Cardiac septum (tissue), 1 donor: ENCODE results near the gene SLC44A2. TPM values are rescaled to one million over a fixed set of nuclear protein-coding genes. Genes with fewer than 3 reads are reported as not detected.

ENCODE experiments used
- DNase-seq: peaks from one replicate; pipeline ENCODE4 v3.0.0-alpha.2; 2020; ENCODE audit warnings: low spot score
- intact Hi-C: fragments of 100-400 bp; cut with DNase I; formaldehyde crosslinking; loops from one replicate; pipeline ENCODE4 v1.14.0; 2022
- long read RNA-seq: library from polyadenylated mRNA; unstranded; transcript quantifications from one replicate; pipeline ENCODE4 v2.0.0, GENCODE V29; 2021
- total RNA-seq: library from RNA; stranded (reverse); fragmentation: NEBNext Ultra II Directional; extraction: Animal tissue kit (Norgen Biotek cat#: 25700); gene quantifications from one replicate; pipeline ENCODE4 v1.2.1, GENCODE V29; 2021
- donor health status: DM: no; HTN: no; CAD: no.

Gene SLC44A2
- total RNA-seq: 114 TPM
- long read RNA-seq, transcript SLC44A2-203 (22 exons, 3,784 nt): minor isoform, 8 of 178 reads
- long read RNA-seq, transcript SLC44A2-202 (22 exons, 3,301 nt): major isoform, 42 of 178 reads
- long read RNA-seq, partial matches to known transcripts: 67 of 178 reads
- long read RNA-seq, other reads (novel, unspliced or antisense): 52 of 178 reads

GRCh38 chr19:10625003-10625761 is at the start of gene SLC44A2:
Gene SLC44A2, plus strand, starts transcription at chr19:10625553. Its CDS starts 81 bp downstream, at chr19:10625634.
- intact Hi-C loops: loop anchor here (1.0 kb wide), 1 partner anchor 13 kb away; no protein-coding TSS in a partner anchor
- peak; percentile 89 for DNase-seq

DNA sequence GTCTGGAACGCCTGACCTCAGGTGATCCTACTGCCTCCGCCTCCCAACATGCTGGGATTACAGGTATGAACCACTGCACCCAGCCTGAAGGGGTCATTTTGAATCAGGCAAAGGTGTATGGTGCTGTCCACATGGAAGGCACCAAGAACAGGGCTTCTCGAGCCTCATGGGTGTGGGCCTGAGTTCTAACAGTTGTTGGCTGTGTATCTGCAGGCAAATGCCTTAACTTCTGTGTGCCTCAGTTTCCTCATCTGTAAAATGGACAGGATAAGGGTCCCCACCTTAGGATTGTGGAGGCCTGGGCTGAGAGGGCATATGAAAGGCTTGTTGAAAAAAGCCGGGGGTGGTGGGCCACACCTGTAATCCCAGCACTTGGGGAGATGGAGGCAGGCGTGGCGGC is 47.4 kb upstream of the SLC44A2 start:
- no peak for DNase-seq
- intact Hi-C loops: no loop called here

DNA sequence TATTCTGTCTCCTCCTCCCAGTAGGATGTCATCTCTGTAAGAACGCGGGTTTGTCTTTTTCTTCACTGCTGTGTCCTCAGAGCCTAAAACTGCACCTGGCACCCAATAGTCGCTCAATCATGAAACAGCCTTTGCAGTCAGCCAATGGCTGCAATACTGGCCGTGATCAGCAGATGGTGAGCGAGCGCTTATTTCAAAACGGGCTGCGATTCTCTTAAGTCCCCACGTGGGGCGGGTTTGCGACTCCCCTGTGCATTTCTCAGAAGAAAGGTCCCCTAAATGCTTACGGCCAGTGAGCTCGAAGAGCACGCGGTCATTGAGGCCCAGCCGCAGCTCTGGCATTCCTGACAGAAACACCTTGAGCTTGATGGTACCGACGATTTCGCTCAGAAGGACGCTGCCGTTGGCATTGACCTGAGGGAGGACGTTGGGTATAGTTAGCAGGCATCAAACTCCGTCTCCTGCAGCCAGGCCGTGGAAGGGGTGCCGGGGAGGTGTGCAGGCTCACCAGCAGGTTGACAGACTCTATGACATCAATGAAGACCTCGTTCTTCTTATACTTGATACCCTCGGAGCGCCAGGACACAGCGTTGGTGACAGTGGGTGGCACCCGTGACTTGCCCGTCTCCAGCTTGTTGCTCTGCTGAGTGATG is 44.2 kb upstream of the SLC44A2 start:
- DNase-seq: peak; percentile 92
- intact Hi-C loops: loop anchor here (1.0 to 5.0 kb wide), 2 partner anchors 63 to 116 kb away; no protein-coding TSS in a partner anchor

DNA sequence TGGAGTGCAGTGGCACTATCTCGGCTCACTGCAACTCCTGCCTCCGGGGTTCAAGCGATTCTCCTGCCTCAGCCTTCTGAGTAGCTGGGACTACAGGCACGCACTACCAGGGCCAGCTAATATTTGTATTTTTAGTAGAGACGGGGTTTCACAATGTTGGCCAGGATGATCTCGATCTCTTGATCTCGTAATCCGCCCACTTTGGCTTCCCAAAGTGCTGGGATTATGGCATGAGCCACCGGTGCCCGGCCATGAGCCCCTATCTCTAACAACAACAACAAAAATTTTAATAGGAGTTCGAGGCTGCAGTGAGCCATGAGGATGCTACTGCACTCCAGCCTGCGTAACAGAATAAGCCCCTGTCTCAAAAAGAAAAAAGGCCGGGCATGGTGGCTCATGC is 43.3 kb upstream of the SLC44A2 start:
- DNase-seq: no peak
- intact Hi-C loops: loop anchor here (5.0 kb wide), 1 partner anchor 115 kb away; no protein-coding TSS in a partner anchor

GRCh38 chr19:10583036-10583776 is 42.1 kb upstream of the SLC44A2 start:
- no peak for DNase-seq
- intact Hi-C loops: loop anchor here (5.0 kb wide), 1 partner anchor 114 kb away; no protein-coding TSS in a partner anchor

DNA sequence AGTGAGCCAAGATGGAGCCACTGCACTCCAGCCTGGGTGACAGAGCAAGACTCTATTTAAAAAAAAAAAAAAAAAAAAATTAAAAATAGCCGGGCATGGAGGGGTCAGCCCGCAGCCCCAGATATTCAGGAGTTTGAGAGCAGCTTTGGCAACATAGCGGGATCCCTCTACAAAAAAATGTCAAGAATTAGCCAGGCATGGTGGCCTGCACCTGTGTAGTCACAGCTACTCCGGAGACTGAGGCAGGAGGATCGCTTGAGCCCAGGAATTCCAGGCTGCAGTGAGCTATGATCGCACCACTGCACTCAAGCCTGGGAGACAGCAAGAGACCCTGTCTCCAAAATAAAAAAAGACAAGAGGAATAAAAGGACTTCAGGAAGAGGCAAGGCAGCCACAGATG is 39.0 kb upstream of the SLC44A2 start:
- no peak for DNase-seq
- intact Hi-C loops: no loop called here

- DNase-seq: no peak
- intact Hi-C loops: no loop called here
Measured at GRCh38 chr19:10587022-10587838, 38.1 kb upstream of the SLC44A2 start, which contains the start of gene AP1M2. Gene AP1M2, minus strand, starts transcription at chr19:10587312. Its CDS starts 81 bp downstream, at chr19:10587231.

GRCh38 chr19:10587839-10588150 is 37.6 kb upstream of the SLC44A2 start:
- intact Hi-C loops: no loop called here
- DNase-seq: no peak

GRCh38 chr19:10593148-10593547 is 32.2 kb upstream of the SLC44A2 start:
- intact Hi-C loops: no loop called here
- no peak for DNase-seq

DNA sequence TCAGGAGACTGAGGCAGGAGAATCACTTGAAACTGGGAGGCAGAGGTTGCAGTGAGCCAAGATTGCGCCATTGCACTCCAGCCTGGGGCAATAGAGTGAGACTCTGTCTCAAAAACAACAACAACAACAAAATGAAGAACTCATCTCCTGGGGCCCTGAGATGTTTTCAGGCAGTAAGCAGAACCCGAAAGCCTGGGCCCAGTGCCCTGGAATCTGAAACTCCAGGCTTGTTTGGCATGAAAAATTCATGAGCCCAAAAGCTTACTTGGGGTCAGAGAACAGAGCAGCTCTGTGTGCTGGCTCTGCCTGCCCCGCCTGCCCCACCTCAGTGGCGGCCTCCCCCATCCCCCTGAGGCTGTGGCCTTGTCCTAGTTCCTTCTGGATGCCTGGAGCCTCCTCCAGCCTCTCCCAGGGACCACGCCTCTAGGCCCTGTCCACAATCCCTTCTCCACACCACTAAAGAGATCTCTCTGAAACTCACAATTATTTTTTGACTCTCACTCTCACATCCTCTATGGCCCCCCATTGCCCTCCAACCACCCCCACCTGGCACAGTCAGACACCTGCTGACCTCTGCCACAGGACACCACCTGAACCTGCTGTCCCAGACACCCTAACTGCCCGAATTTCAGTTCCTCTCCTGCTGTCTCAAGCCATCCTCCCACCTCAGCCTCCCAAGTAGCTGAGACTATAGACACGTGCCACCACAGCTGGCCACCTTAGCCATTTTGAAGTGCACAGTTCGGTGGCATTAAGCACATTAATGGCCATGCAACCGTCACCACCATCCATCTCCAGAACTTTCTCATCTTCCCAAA is 31.3 kb upstream of the SLC44A2 start:
- peak; percentile 77 for DNase-seq
- intact Hi-C loops: no loop called here

DNA sequence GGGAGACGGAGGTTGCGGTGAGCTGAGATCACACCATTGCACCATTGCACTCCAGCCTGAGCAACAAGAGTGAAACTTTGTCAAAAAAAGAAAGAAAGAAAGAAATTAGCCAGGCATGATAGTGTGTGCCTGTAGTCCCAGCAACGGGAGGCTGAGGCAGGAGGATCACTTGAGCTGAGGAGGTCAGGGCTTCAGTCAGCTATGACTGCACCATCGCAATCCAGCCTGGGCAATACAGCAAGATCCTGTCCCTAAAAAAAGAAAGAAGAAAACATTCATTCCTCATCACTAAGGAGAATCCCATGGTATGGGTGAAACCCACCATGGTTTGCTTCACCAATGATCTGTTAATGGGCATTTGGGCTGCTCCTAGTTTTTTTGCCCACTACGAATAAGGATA is 25.2 kb upstream of the SLC44A2 start:
- intact Hi-C loops: no loop called here

DNA sequence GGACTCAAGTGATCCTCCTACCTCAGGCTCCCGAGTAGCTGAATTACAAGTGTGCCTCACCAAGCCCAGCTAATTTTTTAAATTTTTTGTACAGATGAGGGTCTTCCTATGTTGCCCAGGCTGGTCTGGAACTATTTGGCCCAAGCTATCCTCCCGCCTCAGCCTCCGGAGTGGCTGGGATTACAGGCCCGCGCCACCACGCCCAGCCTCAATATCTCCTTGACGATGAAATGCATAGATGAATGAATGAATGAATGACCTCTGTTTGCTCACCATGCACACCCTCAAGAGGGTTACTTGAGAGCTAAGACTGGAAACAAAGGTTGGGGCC is 23.4 kb upstream of the SLC44A2 start:
- intact Hi-C loops: no loop called here
- no peak for DNase-seq

More for the DNA sequence above, 25.2 kb upstream of the SLC44A2 start:
- no peak for DNase-seq

- intact Hi-C loops: no loop called here
Measured at GRCh38 chr19:10602330-10603083, 22.8 kb upstream of the SLC44A2 start.

DNA sequence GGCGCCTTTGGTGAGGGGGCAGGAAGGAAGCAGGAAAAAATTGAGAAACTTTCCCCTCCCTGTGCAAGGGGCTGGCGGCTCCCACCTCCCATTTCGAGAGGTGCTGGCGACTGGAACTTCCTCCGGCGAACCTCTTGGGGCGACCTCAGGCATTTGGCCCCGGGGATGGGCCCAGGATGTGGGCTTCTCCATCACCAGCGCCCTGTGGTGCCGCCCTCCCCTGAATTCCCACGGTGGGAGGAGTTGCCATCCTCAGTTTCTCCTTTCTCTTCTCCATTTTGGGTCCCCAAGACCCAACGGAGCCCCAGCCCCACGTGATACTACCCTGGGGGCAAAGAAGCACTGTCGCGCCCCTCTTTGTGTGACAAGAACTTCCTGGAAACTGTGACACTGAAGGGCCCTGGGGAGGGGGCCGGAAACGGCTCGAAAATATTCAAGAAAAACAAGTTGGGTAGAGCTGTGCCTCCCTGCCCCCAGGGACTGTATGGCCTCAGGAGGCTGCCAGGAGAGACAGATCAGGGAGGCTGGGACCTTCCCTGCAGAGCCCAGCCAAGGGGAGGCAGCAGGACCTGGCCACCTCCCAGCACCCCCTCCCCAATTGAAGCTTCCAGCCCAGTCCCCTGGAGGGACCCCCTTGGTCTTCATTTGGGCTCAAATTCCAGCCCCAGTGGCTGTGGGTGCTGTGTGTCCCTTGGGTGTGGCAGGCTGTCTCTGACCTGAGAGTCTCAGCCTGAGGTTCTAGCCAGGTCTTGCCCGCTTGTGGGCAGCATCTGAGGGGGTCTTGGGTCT is 22.1 kb upstream of the SLC44A2 start:
- intact Hi-C loops: no loop called here
- DNase-seq: peak; percentile 76

More at GRCh38 chr19:10602330-10603083, 22.8 kb upstream of the SLC44A2 start:
- peak; percentile 94 for DNase-seq

DNA sequence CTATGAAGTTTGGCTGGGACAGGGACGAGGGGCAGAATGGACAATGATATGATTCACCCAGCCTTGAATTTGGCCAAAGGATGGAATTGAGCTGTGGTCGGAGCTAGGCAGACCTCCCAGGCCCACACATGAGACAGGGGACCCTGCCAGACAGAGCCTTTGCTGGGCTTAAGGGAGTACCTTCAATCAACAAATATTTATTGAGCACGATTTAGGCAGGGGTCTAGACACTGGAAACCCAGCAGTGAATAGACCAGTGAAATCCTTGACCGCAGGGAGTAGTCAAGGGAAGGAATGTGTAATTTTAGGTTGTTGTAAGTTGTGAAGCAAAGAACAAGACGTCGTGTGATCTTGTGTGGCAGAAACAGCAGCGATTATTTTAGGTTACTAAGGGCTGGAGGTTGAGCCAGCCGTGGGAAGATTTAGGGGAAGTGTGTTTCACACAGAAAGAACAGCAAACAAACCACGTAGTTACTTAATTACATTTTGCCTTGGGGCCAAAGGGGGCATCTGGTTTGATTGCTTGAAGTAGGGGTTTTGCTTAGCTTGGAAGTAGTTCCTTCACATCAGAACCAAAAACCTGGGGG is 21.4 kb upstream of the SLC44A2 start:
- intact Hi-C loops: no loop called here
- DNase-seq: no peak

DNA sequence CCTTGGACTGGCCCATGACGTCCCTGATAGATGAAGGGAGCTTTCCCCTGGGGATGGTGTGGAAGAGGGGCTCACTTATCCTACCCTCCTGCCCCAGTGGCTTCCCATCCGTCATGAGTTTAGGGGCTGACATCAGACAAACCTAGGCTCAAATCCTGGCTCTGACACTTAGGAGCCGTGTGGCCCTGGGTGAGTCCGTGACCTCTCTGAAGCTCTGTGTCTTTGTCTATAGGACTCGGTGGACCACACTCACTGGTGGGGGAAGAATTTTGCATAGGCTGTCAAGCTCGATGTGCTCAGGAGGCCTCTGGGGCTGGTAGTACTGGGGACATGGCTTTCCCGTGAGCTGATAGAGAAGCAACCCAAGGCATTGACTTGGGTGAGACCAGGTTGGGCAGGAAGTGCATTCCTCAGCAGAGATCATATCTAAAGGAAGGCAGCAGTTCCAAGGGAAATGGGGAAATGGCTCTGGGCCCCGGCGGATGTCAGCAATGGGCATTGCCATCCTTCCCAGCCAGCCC is 20.8 kb upstream of the SLC44A2 start:
- peak; percentile 82 for DNase-seq
- intact Hi-C loops: no loop called here
